Smooth muscle cell (in vitro differentiated cells): ENCODE results near the gene PHGDH. TPM values are rescaled to one million over a fixed set of nuclear protein-coding genes. Genes with fewer than 3 reads are reported as not detected.

ENCODE experiments used
- DNase-seq: peaks from one replicate; lab custom pipeline; 2025; ENCODE audit not compliant: unreplicated experiment; lab: John Stamatoyannopoulos, UW
- H2AFZ ChIP-seq: fragments of 200-600 bp; sonication (generic); 2 replicates; pipeline ENCODE4 v1.6.0; 2016; ENCODE audit warnings: antibody characterized with exemption, low read depth, mild to moderate bottlenecking
- H3F3A ChIP-seq: fragments of 200-600 bp; sonication (generic); 2 replicates; pipeline ENCODE4 v1.6.0; 2017; ENCODE audit warnings: antibody characterized with exemption, low read depth
- H3K27ac ChIP-seq: fragments of 200-600 bp; sonication (generic); 2 replicates; pipeline ENCODE4 v1.5.1; 2016; ENCODE audit warnings: low read depth, mild to moderate bottlenecking
- H3K27me3 ChIP-seq: fragments of 200-600 bp; sonication (generic); 2 replicates; pipeline ENCODE4 v1.6.1; 2016; ENCODE audit warnings: low read depth, mild to moderate bottlenecking
- H3K36me3 ChIP-seq: fragments of 200-600 bp; sonication (generic); 2 replicates; pipeline ENCODE4 v1.5.1; 2016; ENCODE audit warnings: low read depth
- H3K4me1 ChIP-seq: fragments of 200-600 bp; sonication (generic); 2 replicates; pipeline ENCODE4 v1.5.1; 2016; ENCODE audit warnings: low read depth
- H3K4me2 ChIP-seq: fragments of 200-600 bp; sonication (generic); 2 replicates; pipeline ENCODE4 v1.6.0; 2016; ENCODE audit warnings: mild to moderate bottlenecking
- H3K4me3 ChIP-seq: fragments of 200-600 bp; sonication (generic); 2 replicates; pipeline ENCODE4 v1.5.1; 2016; ENCODE audit warnings: mild to moderate bottlenecking
- H3K79me2 ChIP-seq: fragments of 200-600 bp; sonication (generic); 2 replicates; pipeline ENCODE4 v1.6.0; 2016; ENCODE audit warnings: low read depth, mild to moderate bottlenecking
- H3K9ac ChIP-seq: fragments of 200-600 bp; sonication (generic); 2 replicates; pipeline ENCODE4 v1.6.0; 2016; ENCODE audit warnings: low read depth
- H3K9me3 ChIP-seq: fragments of 200-600 bp; sonication (generic); replicated peaks from 2 replicates; pipeline ENCODE4 v1.5.1; 2016; ENCODE audit warnings: low read depth
- H4K20me1 ChIP-seq: fragments of 200-600 bp; sonication (generic); 2 replicates; pipeline ENCODE4 v1.6.0; 2016; ENCODE audit warnings: low read depth
- CTCF ChIP-seq: fragments of 200-600 bp; sonication (generic); IDR thresholded peaks from 2 replicates; pipeline ENCODE4 v1.5.1; 2017; ENCODE audit warnings: borderline replicate concordance, mild to moderate bottlenecking, antibody characterized with exemption; ENCODE audit not compliant: insufficient read depth, poor library complexity, severe bottlenecking
- WGBS: methylation state at CpG from one replicate; pipeline ENCODE4 v1.1.7; 2016; ENCODE audit warnings: low lambda C conversion rate; 5-methylcytosine and 5-hydroxymethylcytosine counted together
- polyA plus RNA-seq: library from polyadenylated mRNA; unstranded; fragments of >200 nt; fragmentation: Nextera tagmentation; extraction: Ambion mirVana; gene quantifications from 2 replicates; pipeline ENCODE4 v1.2.1, GENCODE V29; 2016
- total RNA-seq: library from RNA; depleted of rRNA; stranded (reverse); fragments of >200 nt; gene quantifications from 2 replicates; pipeline ENCODE4 v1.2.3, GENCODE V29; 2014

Gene PHGDH
- total and polyA plus RNA-seq, 2 experiments from 2014 or later = 93.2 to 134 TPM

DNA sequence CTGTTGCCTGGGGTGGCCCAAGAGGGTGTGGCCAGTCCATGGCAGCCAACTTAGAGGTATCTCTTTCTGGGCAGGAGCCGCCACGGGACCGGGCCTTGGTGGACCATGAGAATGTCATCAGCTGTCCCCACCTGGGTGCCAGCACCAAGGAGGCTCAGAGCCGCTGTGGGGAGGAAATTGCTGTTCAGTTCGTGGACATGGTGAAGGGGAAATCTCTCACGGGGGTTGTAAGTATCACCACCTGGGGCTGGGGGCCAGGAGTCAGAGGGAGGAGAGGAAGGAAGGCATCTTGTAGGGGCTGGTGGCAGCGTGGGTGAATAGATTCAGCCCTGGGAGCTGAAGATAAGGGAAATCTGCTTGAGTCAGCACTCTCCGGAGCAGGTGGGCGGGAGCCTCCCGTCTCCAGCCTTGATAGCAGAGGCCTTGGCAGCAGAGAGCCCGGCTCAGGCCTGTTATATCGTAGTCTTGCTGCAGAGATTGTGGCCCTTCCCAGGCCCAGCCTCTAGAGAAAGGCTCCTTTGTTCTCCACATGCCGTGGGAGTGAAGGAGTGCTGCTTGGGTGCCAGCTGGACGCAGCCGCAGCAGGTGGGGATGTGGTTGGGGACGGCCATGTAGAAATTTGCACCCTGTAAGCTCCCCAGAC, 25.4 kb downstream of the PHGDH start:
- Histone ChIP-seq H3K4me3 (no peak overlapping the region), H2AFZ (no peak overlapping the region), H3F3A (peaks cover 4% of the 10 kb centered on the region), H3K27ac (no peak overlapping the region), H3K4me1 (no peaks in the 10 kb centered on the region), H3K9me3 (no peaks in the 10 kb centered on the region), H3K79me2 (no peaks in the 10 kb centered on the region), H4K20me1 (peaks cover 25% of the 10 kb centered on the region), H3K36me3 (no peaks in the 10 kb centered on the region), H3K9ac (no peak overlapping the region), H3K27me3 (no peaks in the 10 kb centered on the region), H3K4me2 (no peak overlapping the region)
- DNase-seq = no peak
- WGBS = 60% methylated on average over 16 of the region's 16 CpGs
- no peak for TF ChIP-seq CTCF

DNA sequence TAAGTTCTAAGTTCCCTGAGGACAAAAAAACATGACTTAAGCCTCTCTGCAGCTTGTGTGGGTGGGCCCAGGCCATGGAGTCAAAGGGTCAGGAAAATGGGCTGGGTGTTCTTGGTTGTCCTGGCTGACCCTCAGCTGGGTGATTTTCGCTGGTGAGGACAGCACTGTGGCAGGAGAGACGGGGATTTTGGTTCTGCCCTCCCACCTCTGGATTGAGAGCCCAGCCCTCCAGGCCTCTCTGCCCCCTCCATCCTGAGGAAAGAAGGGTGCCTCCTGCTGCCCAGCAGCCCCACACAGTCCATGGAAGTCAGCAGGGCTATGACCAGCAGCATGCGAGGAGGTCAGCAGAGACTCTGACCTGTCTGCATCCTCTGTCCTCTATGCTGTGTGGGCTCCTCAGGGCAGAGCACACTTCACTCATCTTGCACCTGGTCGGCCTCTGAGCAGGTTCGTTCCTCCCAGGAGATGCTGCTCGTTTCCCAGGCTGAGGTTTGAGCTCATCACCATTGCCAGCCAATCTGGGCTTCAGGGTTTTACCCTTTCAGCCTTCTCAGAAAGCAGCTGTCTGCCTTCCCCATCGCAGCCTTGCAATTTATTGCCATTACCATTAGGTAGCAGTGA, 26.5 kb downstream of the PHGDH start:
- Histone ChIP-seq H3K79me2 (no peaks in the 10 kb centered on the region), H2AFZ (no peak overlapping the region), H3K4me3 (no peak overlapping the region), H3K36me3 (no peaks in the 10 kb centered on the region), H3F3A (peaks cover 4% of the 10 kb centered on the region), H3K9me3 (no peaks in the 10 kb centered on the region), H3K4me1 (no peaks in the 10 kb centered on the region), H3K27ac (no peak overlapping the region), H4K20me1 (peaks cover 15% of the 10 kb centered on the region), H3K27me3 (no peaks in the 10 kb centered on the region), H3K4me2 (no peak overlapping the region), H3K9ac (no peak overlapping the region)
- 95% methylated on average over 7 of the region's 7 CpGs for WGBS
- DNase-seq = no peak
- no peak for TF ChIP-seq CTCF

DNA sequence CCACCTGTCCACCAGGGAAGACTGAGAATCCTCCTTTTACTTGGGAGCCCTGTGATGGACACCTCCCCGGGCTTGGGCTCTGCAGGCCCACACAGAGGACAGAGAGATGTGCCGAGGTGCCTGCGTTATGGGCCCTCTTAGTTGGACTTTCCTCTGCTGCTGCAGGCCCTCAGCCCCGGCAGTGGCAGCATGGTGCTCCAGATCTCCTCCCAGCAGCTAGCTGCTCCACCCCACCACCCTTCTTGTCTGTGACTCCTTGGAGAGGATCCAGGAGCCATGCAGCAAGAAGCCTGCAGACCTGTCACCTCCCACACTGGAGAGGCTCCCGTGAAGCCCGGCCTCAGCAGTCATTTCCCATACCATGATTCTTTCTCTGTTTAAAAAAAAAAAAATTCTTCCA, 27.4 kb downstream of the PHGDH start:
- TF ChIP-seq CTCF = no peak
- WGBS = 90% methylated on average over 6 of the region's 6 CpGs
- no peak overlapping the region for H3K27ac ChIP-seq
- no peaks in the 10 kb centered on the region for H3K36me3 ChIP-seq
- no peaks in the 10 kb centered on the region for H3K9me3 ChIP-seq
- no peak overlapping the region for H3K9ac ChIP-seq
- no peak overlapping the region for H3K4me3 ChIP-seq
- H4K20me1 ChIP-seq = peaks cover 8% of the 10 kb centered on the region
- H3K27me3 ChIP-seq = no peaks in the 10 kb centered on the region
- no peaks in the 10 kb centered on the region for H3K79me2 ChIP-seq
- H3F3A ChIP-seq = peaks cover 4% of the 10 kb centered on the region
- no peak for DNase-seq
- no peak overlapping the region for H3K4me2 ChIP-seq
- H2AFZ ChIP-seq = no peak overlapping the region
- H3K4me1 ChIP-seq = no peaks in the 10 kb centered on the region

DNA sequence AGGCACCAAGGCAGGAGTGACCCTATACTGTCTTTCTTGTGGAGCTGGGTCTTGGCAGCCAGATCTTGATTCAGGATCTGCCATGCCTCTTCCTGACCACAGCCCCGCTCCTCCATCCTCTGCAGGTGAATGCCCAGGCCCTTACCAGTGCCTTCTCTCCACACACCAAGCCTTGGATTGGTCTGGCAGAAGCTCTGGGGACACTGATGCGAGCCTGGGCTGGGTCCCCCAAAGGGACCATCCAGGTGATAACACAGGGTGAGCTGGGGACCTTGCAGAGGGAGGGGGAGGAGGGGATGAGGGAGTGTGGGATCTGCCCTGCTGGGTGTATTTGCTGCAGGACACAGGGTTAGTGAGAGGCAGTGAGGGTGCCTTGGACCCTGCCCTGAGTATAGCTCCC, 28.5 kb downstream of the PHGDH start:
- Histone ChIP-seq H2AFZ (no peak overlapping the region), H3K27me3 (no peaks in the 10 kb centered on the region), H3K27ac (no peak overlapping the region), H3F3A (peaks cover 14% of the 10 kb centered on the region), H4K20me1 (peaks cover 7% of the 10 kb centered on the region), H3K4me3 (no peak overlapping the region), H3K9ac (no peak overlapping the region), H3K4me1 (no peaks in the 10 kb centered on the region), H3K9me3 (no peaks in the 10 kb centered on the region), H3K4me2 (no peak overlapping the region), H3K79me2 (no peaks in the 10 kb centered on the region), H3K36me3 (no peaks in the 10 kb centered on the region)
- no peak for TF ChIP-seq CTCF
- DNase-seq = no peak
- WGBS = 97% methylated on average over 2 of the region's 2 CpGs
